ENCODE data around the gene TRIO.

Gene TRIO

GRCh38 chr5:14458414-14458813 lies 315.3 kb downstream of the TRIO start:
- Histone ChIP-seq H3K9me3 (peaks cover 19% of the 10 kb centered on the region), H3K4me1 (no peaks in the 10 kb centered on the region), H3K9ac (no peak overlapping the region), H3K27ac (no peak overlapping the region), H4K20me1 (peaks cover 35% of the 10 kb centered on the region; the same call in 1 of the 2 replicates), H3K27me3 (no peaks in the 10 kb centered on the region), H3K36me3 (peaks cover 91% of the 10 kb centered on the region), H3K4me3 (no peak overlapping the region), H3K4me2 (no peak overlapping the region)
- TF ChIP-seq Cebpa-rat (IDR thresholded peaks at IDR 0.05): no peak

- H3K9me3 ChIP-seq: no peaks in the 10 kb centered on the region
- H3K27me3 ChIP-seq: no peaks in the 10 kb centered on the region
- H4K20me1 ChIP-seq: peaks cover 31% of the 10 kb centered on the region; the same call in 1 of the 2 replicates
- H3K36me3 ChIP-seq: peaks cover 91% of the 10 kb centered on the region
- no peak for TF ChIP-seq Cebpa-rat (IDR thresholded peaks at IDR 0.05)
- no peak overlapping the region for H3K27ac ChIP-seq
- no peaks in the 10 kb centered on the region for H3K4me1 ChIP-seq
- no peak overlapping the region for H3K4me2 ChIP-seq
- no peak overlapping the region for H3K4me3 ChIP-seq
- H3K9ac ChIP-seq: no peak overlapping the region
These were observed 317.8 kb downstream of the TRIO start for GRCh38 chr5:14460844-14461398.

- Histone ChIP-seq H3K9me3 (no peaks in the 10 kb centered on the region), H3K4me3 (no peak overlapping the region), H3K27me3 (no peaks in the 10 kb centered on the region), H4K20me1 (peaks cover 18% of the 10 kb centered on the region; the same call in 1 of the 2 replicates), H3K27ac (no peak overlapping the region), H3K4me1 (peaks cover 3% of the 10 kb centered on the region; the same call in 1 of the 2 replicates), H3K4me2 (no peak overlapping the region), H3K9ac (no peak overlapping the region), H3K36me3 (peaks cover 99% of the 10 kb centered on the region)
- TF ChIP-seq Cebpa-rat (IDR thresholded peaks at IDR 0.05): no peak
These were observed 319.5 kb downstream of the TRIO start for GRCh38 chr5:14462681-14463080.

GRCh38 chr5:14463629-14464028 lies 320.5 kb downstream of the TRIO start:
- no peak for TF ChIP-seq Cebpa-rat (IDR thresholded peaks at IDR 0.05)
- Histone ChIP-seq H3K9me3 (no peaks in the 10 kb centered on the region), H3K36me3 (peaks cover 92% of the 10 kb centered on the region), H3K27ac (no peak overlapping the region), H3K27me3 (no peaks in the 10 kb centered on the region), H4K20me1 (0 out of 2 replicates have a peak, but pooled peaks cover 9% of the 10 kb centered on the region), H3K4me1 (peaks cover 12% of the 10 kb centered on the region), H3K9ac (no peak overlapping the region), H3K4me2 (no peak overlapping the region), H3K4me3 (no peak overlapping the region)

GRCh38 chr5:14464096-14464495 lies 321.0 kb downstream of the TRIO start:
- H3K36me3 ChIP-seq: peaks cover 87% of the 10 kb centered on the region
- no peaks in the 10 kb centered on the region for H3K27me3 ChIP-seq
- H3K4me3 ChIP-seq: no peak overlapping the region
- no peaks in the 10 kb centered on the region for H3K9me3 ChIP-seq
- no peak for TF ChIP-seq Cebpa-rat (IDR thresholded peaks at IDR 0.05)
- peaks cover 17% of the 10 kb centered on the region for H3K4me1 ChIP-seq
- 0 out of 2 replicates have a peak, but pooled peaks cover 4% of the 10 kb centered on the region for H4K20me1 ChIP-seq
- no peak overlapping the region for H3K9ac ChIP-seq
- no peak overlapping the region for H3K27ac ChIP-seq
- H3K4me2 ChIP-seq: no peak overlapping the region

GRCh38 chr5:14464671-14465070 lies 321.5 kb downstream of the TRIO start:
- H3K4me3 ChIP-seq: no peak overlapping the region
- no peak overlapping the region for H3K4me2 ChIP-seq
- no peaks in the 10 kb centered on the region for H4K20me1 ChIP-seq
- peaks cover 82% of the 10 kb centered on the region for H3K36me3 ChIP-seq
- TF ChIP-seq Cebpa-rat (IDR thresholded peaks at IDR 0.05): no peak
- no peaks in the 10 kb centered on the region for H3K27me3 ChIP-seq
- H3K9me3 ChIP-seq: no peaks in the 10 kb centered on the region
- no peak overlapping the region for H3K27ac ChIP-seq
- peaks cover 23% of the 10 kb centered on the region for H3K4me1 ChIP-seq
- no peak overlapping the region for H3K9ac ChIP-seq

GRCh38 chr5:14465116-14465515 lies 322.0 kb downstream of the TRIO start:
- no peaks in the 10 kb centered on the region for H3K27me3 ChIP-seq
- H3K9ac ChIP-seq: no peak overlapping the region

GRCh38 chr5:14465776-14466175 lies 322.6 kb downstream of the TRIO start:
- Histone ChIP-seq H3K4me3 (no peak overlapping the region), H3K36me3 (peaks cover 75% of the 10 kb centered on the region), H3K9me3 (no peaks in the 10 kb centered on the region), H3K4me1 (peaks cover 27% of the 10 kb centered on the region), H3K9ac (no peak overlapping the region), H3K27ac (no peak overlapping the region), H4K20me1 (no peaks in the 10 kb centered on the region), H3K4me2 (no peak overlapping the region), H3K27me3 (no peaks in the 10 kb centered on the region)
- no peak for TF ChIP-seq Cebpa-rat (IDR thresholded peaks at IDR 0.05)

More at GRCh38 chr5:14465116-14465515, 322.0 kb downstream of the TRIO start:
- H3K9me3 ChIP-seq: no peaks in the 10 kb centered on the region
- peaks cover 78% of the 10 kb centered on the region for H3K36me3 ChIP-seq
- H3K4me1 ChIP-seq: peaks cover 27% of the 10 kb centered on the region
- no peaks in the 10 kb centered on the region for H4K20me1 ChIP-seq
- H3K4me2 ChIP-seq: no peak overlapping the region
- no peak for TF ChIP-seq Cebpa-rat (IDR thresholded peaks at IDR 0.05)
- H3K27ac ChIP-seq: no peak overlapping the region
- H3K4me3 ChIP-seq: no peak overlapping the region

- peaks cover 27% of the 10 kb centered on the region for H3K4me1 ChIP-seq
- no peak overlapping the region for H3K4me2 ChIP-seq
- peaks cover 74% of the 10 kb centered on the region for H3K36me3 ChIP-seq
- no peaks in the 10 kb centered on the region for H4K20me1 ChIP-seq
- TF ChIP-seq Cebpa-rat (IDR thresholded peaks at IDR 0.05): no peak
- no peak overlapping the region for H3K27ac ChIP-seq
- no peak overlapping the region for H3K4me3 ChIP-seq
- H3K9ac ChIP-seq: no peak overlapping the region
- H3K9me3 ChIP-seq: no peaks in the 10 kb centered on the region
- H3K27me3 ChIP-seq: no peaks in the 10 kb centered on the region
These were observed 324.1 kb downstream of the TRIO start for GRCh38 chr5:14467251-14467650.

GRCh38 chr5:14467886-14468285 lies 324.7 kb downstream of the TRIO start:
- no peak for TF ChIP-seq Cebpa-rat (IDR thresholded peaks at IDR 0.05)
- no peaks in the 10 kb centered on the region for H4K20me1 ChIP-seq
- no peak overlapping the region for H3K27ac ChIP-seq
- H3K4me2 ChIP-seq: no peak overlapping the region
- H3K4me1 ChIP-seq: peaks cover 27% of the 10 kb centered on the region
- H3K9me3 ChIP-seq: no peaks in the 10 kb centered on the region
- H3K36me3 ChIP-seq: peaks cover 74% of the 10 kb centered on the region
- no peak overlapping the region for H3K4me3 ChIP-seq
- no peaks in the 10 kb centered on the region for H3K27me3 ChIP-seq
- H3K9ac ChIP-seq: no peak overlapping the region

Data from BLaER1 (cell line).